Smooth muscle cell (in vitro differentiated cells): ENCODE data around the gene PCDH9. TPM values are rescaled to one million over a fixed set of nuclear protein-coding genes. Genes with fewer than 3 reads are reported as not detected.
A peak's percentile ranks its signal among the peaks of the same experiment; 100 is the strongest.

Experiments used
- DNase-seq: peaks from one replicate; lab custom pipeline; 2025; ENCODE audit not compliant: unreplicated experiment; lab: John Stamatoyannopoulos, UW
- H2AFZ ChIP-seq: fragments of 200-600 bp; sonication (generic); 2 replicates; pipeline ENCODE4 v1.6.0; 2016; ENCODE audit warnings: antibody characterized with exemption, low read depth, mild to moderate bottlenecking
- H3F3A ChIP-seq: fragments of 200-600 bp; sonication (generic); 2 replicates; pipeline ENCODE4 v1.6.0; 2017; ENCODE audit warnings: antibody characterized with exemption, low read depth
- H3K27ac ChIP-seq: fragments of 200-600 bp; sonication (generic); 2 replicates; pipeline ENCODE4 v1.5.1; 2016; ENCODE audit warnings: low read depth, mild to moderate bottlenecking
- H3K27me3 ChIP-seq: fragments of 200-600 bp; sonication (generic); 2 replicates; pipeline ENCODE4 v1.6.1; 2016; ENCODE audit warnings: low read depth, mild to moderate bottlenecking
- H3K36me3 ChIP-seq: fragments of 200-600 bp; sonication (generic); 2 replicates; pipeline ENCODE4 v1.5.1; 2016; ENCODE audit warnings: low read depth
- H3K4me1 ChIP-seq: fragments of 200-600 bp; sonication (generic); 2 replicates; pipeline ENCODE4 v1.5.1; 2016; ENCODE audit warnings: low read depth
- H3K4me2 ChIP-seq: fragments of 200-600 bp; sonication (generic); 2 replicates; pipeline ENCODE4 v1.6.0; 2016; ENCODE audit warnings: mild to moderate bottlenecking
- H3K4me3 ChIP-seq: fragments of 200-600 bp; sonication (generic); 2 replicates; pipeline ENCODE4 v1.5.1; 2016; ENCODE audit warnings: mild to moderate bottlenecking
- H3K79me2 ChIP-seq: fragments of 200-600 bp; sonication (generic); 2 replicates; pipeline ENCODE4 v1.6.0; 2016; ENCODE audit warnings: low read depth, mild to moderate bottlenecking
- H3K9ac ChIP-seq: fragments of 200-600 bp; sonication (generic); 2 replicates; pipeline ENCODE4 v1.6.0; 2016; ENCODE audit warnings: low read depth
- H3K9me3 ChIP-seq: fragments of 200-600 bp; sonication (generic); replicated peaks from 2 replicates; pipeline ENCODE4 v1.5.1; 2016; ENCODE audit warnings: low read depth
- H4K20me1 ChIP-seq: fragments of 200-600 bp; sonication (generic); 2 replicates; pipeline ENCODE4 v1.6.0; 2016; ENCODE audit warnings: low read depth
- CTCF ChIP-seq: fragments of 200-600 bp; sonication (generic); IDR thresholded peaks from 2 replicates; pipeline ENCODE4 v1.5.1; 2017; ENCODE audit warnings: borderline replicate concordance, mild to moderate bottlenecking, antibody characterized with exemption; ENCODE audit not compliant: insufficient read depth, poor library complexity, severe bottlenecking
- WGBS: methylation state at CpG from one replicate; pipeline ENCODE4 v1.1.7; 2016; ENCODE audit warnings: low lambda C conversion rate; 5-methylcytosine and 5-hydroxymethylcytosine counted together
- polyA plus RNA-seq: library from polyadenylated mRNA; unstranded; fragments of >200 nt; fragmentation: Nextera tagmentation; extraction: Ambion mirVana; gene quantifications from 2 replicates; pipeline ENCODE4 v1.2.1, GENCODE V29; 2016
- total RNA-seq: library from RNA; depleted of rRNA; stranded (reverse); fragments of >200 nt; gene quantifications from 2 replicates; pipeline ENCODE4 v1.2.3, GENCODE V29; 2014

The PCDH9 gene
- total and polyA plus RNA-seq, 2 experiments from 2014 or later: 0.65 to 1.9 TPM

- TF ChIP-seq CTCF: no peak
- no peak overlapping the region for H3K4me2 ChIP-seq
- H3K9ac ChIP-seq: no peak overlapping the region
- H3K27ac ChIP-seq: no peak overlapping the region
- H3K27me3 ChIP-seq: no peaks in the 10 kb centered on the region
- no peaks in the 10 kb centered on the region for H4K20me1 ChIP-seq
- H3K4me3 ChIP-seq: no peak overlapping the region
- DNase-seq: no peak
- H3K9me3 ChIP-seq: no peaks in the 10 kb centered on the region
- H3K79me2 ChIP-seq: no peaks in the 10 kb centered on the region
- peaks cover 6% of the 10 kb centered on the region for H3K4me1 ChIP-seq
- no peak overlapping the region for H2AFZ ChIP-seq
- no peaks in the 10 kb centered on the region for H3F3A ChIP-seq
- H3K36me3 ChIP-seq: no peaks in the 10 kb centered on the region
- 93% methylated on average over 3 of the region's 3 CpGs for WGBS
Observed at GRCh38 chr13:66703597-66703996, 526.5 kb downstream of the PCDH9 start.

GRCh38 chr13:66700117-66700601 is 530.0 kb downstream of the PCDH9 start:
- H4K20me1 ChIP-seq: no peaks in the 10 kb centered on the region
- no peak for TF ChIP-seq CTCF
- H3F3A ChIP-seq: no peaks in the 10 kb centered on the region
- no peak overlapping the region for H3K27ac ChIP-seq
- no peak overlapping the region for H3K9ac ChIP-seq
- H3K9me3 ChIP-seq: no peaks in the 10 kb centered on the region
- no peaks in the 10 kb centered on the region for H3K27me3 ChIP-seq
- no peak for DNase-seq
- 57% methylated on average over 8 of the region's 8 CpGs for WGBS
- H3K4me3 ChIP-seq: no peak overlapping the region
- H3K4me2 ChIP-seq: peak overlapping the region; percentile 52
- H2AFZ ChIP-seq: peak overlapping the region; percentile 83
- H3K4me1 ChIP-seq: peaks cover 6% of the 10 kb centered on the region
- no peaks in the 10 kb centered on the region for H3K36me3 ChIP-seq
- H3K79me2 ChIP-seq: no peaks in the 10 kb centered on the region

- Histone ChIP-seq H4K20me1 (no peaks in the 10 kb centered on the region), H3K9ac (no peak overlapping the region), H3K79me2 (no peaks in the 10 kb centered on the region), H3K4me2 (no peak overlapping the region), H3K9me3 (no peaks in the 10 kb centered on the region), H3K4me1 (no peaks in the 10 kb centered on the region), H3K36me3 (no peaks in the 10 kb centered on the region), H3F3A (no peaks in the 10 kb centered on the region), H2AFZ (no peak overlapping the region), H3K27ac (no peak overlapping the region), H3K27me3 (no peaks in the 10 kb centered on the region), H3K4me3 (no peak overlapping the region)
- TF ChIP-seq CTCF: no peak
- DNase-seq: no peak
Observed at GRCh38 chr13:66693656-66694055, 536.5 kb downstream of the PCDH9 start.

GRCh38 chr13:66691149-66691548 is 539.0 kb downstream of the PCDH9 start:
- Histone ChIP-seq H3K27ac (no peak overlapping the region), H3K4me1 (no peaks in the 10 kb centered on the region), H3F3A (no peaks in the 10 kb centered on the region)

More at GRCh38 chr13:66691149-66691548, 539.0 kb downstream of the PCDH9 start:
- Histone ChIP-seq H3K4me3 (no peak overlapping the region), H3K27me3 (no peaks in the 10 kb centered on the region), H3K36me3 (no peaks in the 10 kb centered on the region), H2AFZ (no peak overlapping the region), H3K9ac (no peak overlapping the region), H3K79me2 (no peaks in the 10 kb centered on the region), H3K4me2 (no peak overlapping the region), H3K9me3 (no peaks in the 10 kb centered on the region), H4K20me1 (no peaks in the 10 kb centered on the region)
- no peak for DNase-seq
- no peak for TF ChIP-seq CTCF
- 81% methylated on average over 3 of the region's 3 CpGs for WGBS
